WTC11 (cell line): ENCODE results near the gene REPIN1. TPM values are rescaled to one million over a fixed set of nuclear protein-coding genes. Genes with fewer than 3 reads are reported as not detected.
A peak's percentile ranks its signal among the peaks of the same experiment; 100 is the strongest.

Source experiments
- ATAC-seq: fragments of 200-7000 bp; cut with Tn5 transposase; 2 replicates; pipeline ENCODE4 v1.10.0; 2021; ENCODE audit warnings: mild to moderate bottlenecking, moderate library complexity
- CTCF ChIA-PET: fragments of 300-600 bp; sonication (Branson Sonifier 250); formaldehyde crosslinking; loops from one replicate; lab custom pipeline; 2021; ENCODE audit warnings: antibody characterized with exemption; lab: Charles Lee
- POLR2A ChIA-PET: fragments of 350-600 bp; sonication (Branson Sonifier 250); formaldehyde crosslinking; loops from one replicate; lab custom pipeline; 2021; ENCODE audit warnings: antibody characterized with exemption; lab: Charles Lee
- DNase-seq: peaks from one replicate; pipeline ENCODE4 v3.0.0; 2021; ENCODE audit warnings: low spot score
- H3K27ac Mint-ChIP-seq: 2 replicates; pipeline ENCODE4 v1.8.0; 2021; ENCODE audit warnings: mixed read lengths
- H3K27me3 Mint-ChIP-seq: 2 replicates; pipeline ENCODE4 v1.8.0; 2021; ENCODE audit warnings: low read depth, mild to moderate bottlenecking, moderate library complexity, mixed read lengths
- H3K36me3 Mint-ChIP-seq: 2 replicates; pipeline ENCODE4 v1.8.0; 2021; ENCODE audit warnings: mixed read lengths
- H3K4me1 Mint-ChIP-seq: 2 replicates; pipeline ENCODE4 v1.8.0; 2022; ENCODE audit warnings: mixed read lengths
- H3K4me3 Mint-ChIP-seq: 2 replicates; pipeline ENCODE4 v1.8.0; 2021; ENCODE audit warnings: mild to moderate bottlenecking, moderate library complexity, mixed read lengths
- H3K9me3 Mint-ChIP-seq: 2 replicates; pipeline ENCODE4 v1.8.0; 2021; ENCODE audit warnings: mixed read lengths
- ETV6 ChIP-seq: sonication (generic); formaldehyde crosslinking; IDR thresholded peaks from 2 replicates; pipeline ENCODE4 v1.8.1; 2022; ENCODE audit warnings: mild to moderate bottlenecking, missing genetic modification reagents
- FOXP1 ChIP-seq: sonication (generic); formaldehyde crosslinking; IDR thresholded peaks from 2 replicates; pipeline ENCODE4 v1.8.0; 2022; ENCODE audit warnings: missing genetic modification reagents, mild to moderate bottlenecking, moderate library complexity, borderline replicate concordance
- NFE2L1 ChIP-seq: sonication (generic); formaldehyde crosslinking; IDR thresholded peaks from 2 replicates; pipeline ENCODE4 v1.8.1; 2023; ENCODE audit warnings: missing genetic modification reagents
- PRRX2 ChIP-seq: fragments of 250-450 bp; sonication (Bioruptor Pico); IDR thresholded peaks from 2 replicates; pipeline ENCODE4 v1.8.0; 2021; ENCODE audit warnings: mild to moderate bottlenecking
- RORB ChIP-seq: fragments of 250-450 bp; sonication (Bioruptor Pico); IDR thresholded peaks from 2 replicates; pipeline ENCODE4 v1.9.0; 2021; ENCODE audit warnings: mild to moderate bottlenecking
- SP1 ChIP-seq: sonication (generic); formaldehyde crosslinking; conservative IDR thresholded peaks from 2 replicates; pipeline ENCODE4 v1.8.1; 2022; ENCODE audit warnings: missing genetic modification reagents
- TEAD4 ChIP-seq: sonication (generic); formaldehyde crosslinking; IDR thresholded peaks from 2 replicates; pipeline ENCODE4 v1.8.0; 2022; ENCODE audit warnings: mild to moderate bottlenecking, missing genetic modification reagents
- ZBTB21 ChIP-seq: sonication (generic); formaldehyde crosslinking; IDR thresholded peaks from 2 replicates; pipeline ENCODE4 v1.8.1; 2023; ENCODE audit warnings: mild to moderate bottlenecking, missing genetic modification reagents, borderline replicate concordance
- ZNF263 ChIP-seq: sonication (generic); formaldehyde crosslinking; IDR thresholded peaks from 2 replicates; pipeline ENCODE4 v1.8.1; 2022; ENCODE audit warnings: low read depth, mild to moderate bottlenecking, moderate library complexity, missing genetic modification reagents
- ZNF423 ChIP-seq: fragments of 250-450 bp; sonication (Bioruptor Pico); IDR thresholded peaks from 2 replicates; pipeline ENCODE4 v2.1.2; 2022; ENCODE audit warnings: mild to moderate bottlenecking, moderate library complexity
- total RNA-seq: library from RNA; stranded (reverse); gene quantifications from 3 replicates; pipeline ENCODE4 v1.2.3, GENCODE V29; 2021
- TF ChIP-seq, protein P1 (sequence below): sonication (generic); formaldehyde crosslinking; IDR thresholded peaks from 2 replicates; pipeline ENCODE4 v1.8.1; 2023; ENCODE audit warnings: mild to moderate bottlenecking, missing genetic modification reagents, moderate library complexity
- TF ChIP-seq, protein P2 (sequence below): fragments of 250-450 bp; sonication (Bioruptor Pico); IDR thresholded peaks from 2 replicates; pipeline ENCODE4 v1.9.0; 2021; ENCODE audit warnings: mild to moderate bottlenecking, borderline replicate concordance
- TF ChIP-seq, protein P3 (sequence below): sonication (generic); formaldehyde crosslinking; IDR thresholded peaks from 2 replicates; pipeline ENCODE4 v1.8.1; 2023; ENCODE audit warnings: mild to moderate bottlenecking, missing genetic modification reagents
- TF ChIP-seq, protein P4 (sequence below): fragments of 250-450 bp; sonication (Bioruptor Pico); IDR thresholded peaks from 2 replicates; pipeline ENCODE4 v1.8.0; 2021; ENCODE audit warnings: mild to moderate bottlenecking
- TF ChIP-seq, protein P5 (sequence below): sonication (generic); formaldehyde crosslinking; IDR thresholded peaks from 2 replicates; pipeline ENCODE4 v1.8.0; 2022; ENCODE audit warnings: missing genetic modification reagents

The REPIN1 gene
- total RNA-seq, 1 experiment from 2014 or later = 130 TPM

DNA sequence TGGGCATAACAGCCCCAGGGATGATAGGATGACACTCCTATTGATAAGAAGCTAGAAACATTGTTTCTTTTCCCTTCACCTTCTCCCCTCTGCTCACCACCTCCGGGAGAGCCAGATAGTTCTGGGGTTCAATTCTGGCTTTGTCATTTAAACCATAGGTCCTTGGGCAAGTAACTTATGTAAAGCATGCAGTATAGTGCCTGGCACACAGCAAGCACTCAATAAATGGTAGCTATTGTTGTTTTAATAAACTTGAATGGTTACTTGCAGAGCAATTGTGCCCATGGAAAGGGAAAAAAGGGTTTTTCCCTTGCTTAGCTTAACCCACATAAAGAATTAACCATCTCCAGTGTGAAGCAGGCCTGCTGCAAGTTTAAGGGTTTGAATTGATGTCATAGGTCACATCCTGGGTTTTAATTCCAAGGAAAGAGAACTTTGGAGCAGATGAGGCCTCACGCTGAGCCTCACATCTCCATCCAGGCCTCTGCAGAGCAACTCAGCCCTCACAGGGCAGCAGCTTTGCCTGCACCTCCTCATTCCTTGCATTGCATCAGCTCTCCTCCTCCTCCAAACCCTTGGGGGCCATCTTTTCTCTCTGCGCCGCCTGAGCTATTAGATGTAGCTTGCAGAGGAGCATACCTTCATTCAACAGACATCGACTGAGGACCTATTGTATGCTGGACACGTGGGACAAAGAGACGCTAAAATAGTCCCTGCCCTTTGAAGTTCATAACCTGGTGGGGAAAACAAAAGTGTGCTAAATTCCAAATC is 33.4 kb downstream of the REPIN1 start (continued):
- TF ChIP-seq RORB (CRISPR knock-in tag) (no peak), FOXP1 (no peak), ZBTB21 (CRISPR knock-in tag) (no peak; the same call in 1 of the 2 replicates), ZNF423 (CRISPR knock-in tag) (peak; percentile 19), TEAD4 (CRISPR knock-in tag) (peak; percentile 35; the same call in 1 of the 2 replicates), NFE2L1 (no peak), ETV6 (CRISPR knock-in tag) (no peak)
- TF ChIP-seq, protein P1, sequence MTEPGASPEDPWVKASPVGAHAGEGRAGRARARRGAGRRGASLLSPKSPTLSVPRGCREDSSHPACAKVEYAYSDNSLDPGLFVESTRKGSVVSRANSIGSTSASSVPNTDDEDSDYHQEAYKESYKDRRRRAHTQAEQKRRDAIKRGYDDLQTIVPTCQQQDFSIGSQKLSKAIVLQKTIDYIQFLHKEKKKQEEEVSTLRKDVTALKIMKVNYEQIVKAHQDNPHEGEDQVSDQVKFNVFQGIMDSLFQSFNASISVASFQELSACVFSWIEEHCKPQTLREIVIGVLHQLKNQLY = no peak
- TF ChIP-seq, protein P2, sequence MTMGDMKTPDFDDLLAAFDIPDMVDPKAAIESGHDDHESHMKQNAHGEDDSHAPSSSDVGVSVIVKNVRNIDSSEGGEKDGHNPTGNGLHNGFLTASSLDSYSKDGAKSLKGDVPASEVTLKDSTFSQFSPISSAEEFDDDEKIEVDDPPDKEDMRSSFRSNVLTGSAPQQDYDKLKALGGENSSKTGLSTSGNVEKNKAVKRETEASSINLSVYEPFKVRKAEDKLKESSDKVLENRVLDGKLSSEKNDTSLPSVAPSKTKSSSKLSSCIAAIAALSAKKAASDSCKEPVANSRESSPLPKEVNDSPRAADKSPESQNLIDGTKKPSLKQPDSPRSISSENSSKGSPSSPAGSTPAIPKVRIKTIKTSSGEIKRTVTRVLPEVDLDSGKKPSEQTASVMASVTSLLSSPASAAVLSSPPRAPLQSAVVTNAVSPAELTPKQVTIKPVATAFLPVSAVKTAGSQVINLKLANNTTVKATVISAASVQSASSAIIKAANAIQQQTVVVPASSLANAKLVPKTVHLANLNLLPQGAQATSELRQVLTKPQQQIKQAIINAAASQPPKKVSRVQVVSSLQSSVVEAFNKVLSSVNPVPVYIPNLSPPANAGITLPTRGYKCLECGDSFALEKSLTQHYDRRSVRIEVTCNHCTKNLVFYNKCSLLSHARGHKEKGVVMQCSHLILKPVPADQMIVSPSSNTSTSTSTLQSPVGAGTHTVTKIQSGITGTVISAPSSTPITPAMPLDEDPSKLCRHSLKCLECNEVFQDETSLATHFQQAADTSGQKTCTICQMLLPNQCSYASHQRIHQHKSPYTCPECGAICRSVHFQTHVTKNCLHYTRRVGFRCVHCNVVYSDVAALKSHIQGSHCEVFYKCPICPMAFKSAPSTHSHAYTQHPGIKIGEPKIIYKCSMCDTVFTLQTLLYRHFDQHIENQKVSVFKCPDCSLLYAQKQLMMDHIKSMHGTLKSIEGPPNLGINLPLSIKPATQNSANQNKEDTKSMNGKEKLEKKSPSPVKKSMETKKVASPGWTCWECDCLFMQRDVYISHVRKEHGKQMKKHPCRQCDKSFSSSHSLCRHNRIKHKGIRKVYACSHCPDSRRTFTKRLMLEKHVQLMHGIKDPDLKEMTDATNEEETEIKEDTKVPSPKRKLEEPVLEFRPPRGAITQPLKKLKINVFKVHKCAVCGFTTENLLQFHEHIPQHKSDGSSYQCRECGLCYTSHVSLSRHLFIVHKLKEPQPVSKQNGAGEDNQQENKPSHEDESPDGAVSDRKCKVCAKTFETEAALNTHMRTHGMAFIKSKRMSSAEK (CRISPR knock-in tag) = no peak
- TF ChIP-seq, protein P3, sequence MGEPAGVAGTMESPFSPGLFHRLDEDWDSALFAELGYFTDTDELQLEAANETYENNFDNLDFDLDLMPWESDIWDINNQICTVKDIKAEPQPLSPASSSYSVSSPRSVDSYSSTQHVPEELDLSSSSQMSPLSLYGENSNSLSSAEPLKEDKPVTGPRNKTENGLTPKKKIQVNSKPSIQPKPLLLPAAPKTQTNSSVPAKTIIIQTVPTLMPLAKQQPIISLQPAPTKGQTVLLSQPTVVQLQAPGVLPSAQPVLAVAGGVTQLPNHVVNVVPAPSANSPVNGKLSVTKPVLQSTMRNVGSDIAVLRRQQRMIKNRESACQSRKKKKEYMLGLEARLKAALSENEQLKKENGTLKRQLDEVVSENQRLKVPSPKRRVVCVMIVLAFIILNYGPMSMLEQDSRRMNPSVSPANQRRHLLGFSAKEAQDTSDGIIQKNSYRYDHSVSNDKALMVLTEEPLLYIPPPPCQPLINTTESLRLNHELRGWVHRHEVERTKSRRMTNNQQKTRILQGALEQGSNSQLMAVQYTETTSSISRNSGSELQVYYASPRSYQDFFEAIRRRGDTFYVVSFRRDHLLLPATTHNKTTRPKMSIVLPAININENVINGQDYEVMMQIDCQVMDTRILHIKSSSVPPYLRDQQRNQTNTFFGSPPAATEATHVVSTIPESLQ (CRISPR knock-in tag) = no peak
- TF ChIP-seq, protein P4, sequence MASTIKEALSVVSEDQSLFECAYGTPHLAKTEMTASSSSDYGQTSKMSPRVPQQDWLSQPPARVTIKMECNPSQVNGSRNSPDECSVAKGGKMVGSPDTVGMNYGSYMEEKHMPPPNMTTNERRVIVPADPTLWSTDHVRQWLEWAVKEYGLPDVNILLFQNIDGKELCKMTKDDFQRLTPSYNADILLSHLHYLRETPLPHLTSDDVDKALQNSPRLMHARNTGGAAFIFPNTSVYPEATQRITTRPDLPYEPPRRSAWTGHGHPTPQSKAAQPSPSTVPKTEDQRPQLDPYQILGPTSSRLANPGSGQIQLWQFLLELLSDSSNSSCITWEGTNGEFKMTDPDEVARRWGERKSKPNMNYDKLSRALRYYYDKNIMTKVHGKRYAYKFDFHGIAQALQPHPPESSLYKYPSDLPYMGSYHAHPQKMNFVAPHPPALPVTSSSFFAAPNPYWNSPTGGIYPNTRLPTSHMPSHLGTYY (CRISPR knock-in tag) = no peak
- TF ChIP-seq, all 79 proteins: peak for 16

DNA sequence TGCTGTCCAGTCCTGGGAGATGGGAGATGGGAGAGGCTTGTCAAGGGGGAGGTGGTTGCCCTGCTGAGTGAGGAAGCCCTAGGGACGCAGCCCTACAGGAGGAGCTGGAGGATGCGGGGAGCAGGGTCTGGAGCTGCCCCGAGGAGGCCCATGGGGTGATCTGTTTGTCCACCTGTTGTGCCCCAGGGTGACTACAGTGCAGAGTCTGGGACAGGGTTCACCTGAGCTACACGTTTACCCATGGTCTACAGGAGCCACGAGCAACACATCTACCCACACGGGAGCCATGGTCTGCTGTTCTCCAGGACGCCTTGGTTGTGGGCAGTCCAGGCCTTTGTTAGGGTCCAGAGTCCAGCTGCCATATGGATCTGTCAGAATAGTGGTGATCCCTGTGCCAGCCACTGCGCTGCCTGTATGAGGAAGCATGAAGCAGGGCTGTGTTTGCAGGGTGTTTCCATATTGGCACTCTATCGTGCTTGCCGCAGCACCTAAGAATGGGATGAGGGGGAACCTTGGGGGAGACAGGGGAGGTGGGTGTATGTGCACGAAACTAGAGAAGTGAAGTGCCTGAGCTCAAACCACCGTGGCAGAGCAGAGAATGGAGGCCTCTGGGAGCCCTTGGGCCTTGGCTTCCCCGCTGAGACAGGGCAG is 34.2 kb downstream of the REPIN1 start:
- ATAC-seq (no peak), DNase-seq (peak; percentile 18)
- peaks cover 83% of the 10 kb centered on the region for H3K4me1 Mint-ChIP-seq
- H3K9me3 Mint-ChIP-seq = no peaks in the 10 kb centered on the region
- peak overlapping the region; percentile 68 for H3K4me3 Mint-ChIP-seq
- POLR2A ChIA-PET = interaction anchor here (0.5 to 6.5 kb wide), 10 partner anchors 9 to 73 kb away, joined by 4 to 50 read pairs (median 7); partner anchors contain the start of gene REPIN1
- CTCF ChIA-PET = interaction anchor here (0.6 to 4.5 kb wide), 7 partner anchors 14 to 40 kb away, joined by 3 to 33 read pairs (median 6); no protein-coding TSS in a partner anchor
- H3K27me3 Mint-ChIP-seq = no peaks in the 10 kb centered on the region
- peak overlapping the region; percentile 99 for H3K27ac Mint-ChIP-seq
- H3K36me3 Mint-ChIP-seq = peaks cover 6% of the 10 kb centered on the region
- TF ChIP-seq, protein P5, sequence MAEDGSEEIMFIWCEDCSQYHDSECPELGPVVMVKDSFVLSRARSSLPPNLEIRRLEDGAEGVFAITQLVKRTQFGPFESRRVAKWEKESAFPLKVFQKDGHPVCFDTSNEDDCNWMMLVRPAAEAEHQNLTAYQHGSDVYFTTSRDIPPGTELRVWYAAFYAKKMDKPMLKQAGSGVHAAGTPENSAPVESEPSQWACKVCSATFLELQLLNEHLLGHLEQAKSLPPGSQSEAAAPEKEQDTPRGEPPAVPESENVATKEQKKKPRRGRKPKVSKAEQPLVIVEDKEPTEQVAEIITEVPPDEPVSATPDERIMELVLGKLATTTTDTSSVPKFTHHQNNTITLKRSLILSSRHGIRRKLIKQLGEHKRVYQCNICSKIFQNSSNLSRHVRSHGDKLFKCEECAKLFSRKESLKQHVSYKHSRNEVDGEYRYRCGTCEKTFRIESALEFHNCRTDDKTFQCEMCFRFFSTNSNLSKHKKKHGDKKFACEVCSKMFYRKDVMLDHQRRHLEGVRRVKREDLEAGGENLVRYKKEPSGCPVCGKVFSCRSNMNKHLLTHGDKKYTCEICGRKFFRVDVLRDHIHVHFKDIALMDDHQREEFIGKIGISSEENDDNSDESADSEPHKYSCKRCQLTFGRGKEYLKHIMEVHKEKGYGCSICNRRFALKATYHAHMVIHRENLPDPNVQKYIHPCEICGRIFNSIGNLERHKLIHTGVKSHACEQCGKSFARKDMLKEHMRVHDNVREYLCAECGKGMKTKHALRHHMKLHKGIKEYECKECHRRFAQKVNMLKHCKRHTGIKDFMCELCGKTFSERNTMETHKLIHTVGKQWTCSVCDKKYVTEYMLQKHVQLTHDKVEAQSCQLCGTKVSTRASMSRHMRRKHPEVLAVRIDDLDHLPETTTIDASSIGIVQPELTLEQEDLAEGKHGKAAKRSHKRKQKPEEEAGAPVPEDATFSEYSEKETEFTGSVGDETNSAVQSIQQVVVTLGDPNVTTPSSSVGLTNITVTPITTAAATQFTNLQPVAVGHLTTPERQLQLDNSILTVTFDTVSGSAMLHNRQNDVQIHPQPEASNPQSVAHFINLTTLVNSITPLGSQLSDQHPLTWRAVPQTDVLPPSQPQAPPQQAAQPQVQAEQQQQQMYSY (CRISPR knock-in tag) = no peak
- no peak for TF ChIP-seq ZNF263 (CRISPR knock-in tag)
- 0 out of 2 replicates have a peak, but pooled peaks have one; percentile 66 for TF ChIP-seq PRRX2 (CRISPR knock-in tag)
- TF ChIP-seq, protein P4 (CRISPR knock-in tag) = 0 out of 2 replicates have a peak, but pooled peaks have one; percentile 63
- TF ChIP-seq SP1 (CRISPR knock-in tag) = no peak
